ENCODE results near the gene ANKS6. TPM values are rescaled to one million over a fixed set of nuclear protein-coding genes. Genes with fewer than 3 reads are reported as not detected.

Gene ANKS6
- total RNA-seq, 4 donors from 2014 or later, result 10.3 to 23.0 (median 12.2) TPM

DNA sequence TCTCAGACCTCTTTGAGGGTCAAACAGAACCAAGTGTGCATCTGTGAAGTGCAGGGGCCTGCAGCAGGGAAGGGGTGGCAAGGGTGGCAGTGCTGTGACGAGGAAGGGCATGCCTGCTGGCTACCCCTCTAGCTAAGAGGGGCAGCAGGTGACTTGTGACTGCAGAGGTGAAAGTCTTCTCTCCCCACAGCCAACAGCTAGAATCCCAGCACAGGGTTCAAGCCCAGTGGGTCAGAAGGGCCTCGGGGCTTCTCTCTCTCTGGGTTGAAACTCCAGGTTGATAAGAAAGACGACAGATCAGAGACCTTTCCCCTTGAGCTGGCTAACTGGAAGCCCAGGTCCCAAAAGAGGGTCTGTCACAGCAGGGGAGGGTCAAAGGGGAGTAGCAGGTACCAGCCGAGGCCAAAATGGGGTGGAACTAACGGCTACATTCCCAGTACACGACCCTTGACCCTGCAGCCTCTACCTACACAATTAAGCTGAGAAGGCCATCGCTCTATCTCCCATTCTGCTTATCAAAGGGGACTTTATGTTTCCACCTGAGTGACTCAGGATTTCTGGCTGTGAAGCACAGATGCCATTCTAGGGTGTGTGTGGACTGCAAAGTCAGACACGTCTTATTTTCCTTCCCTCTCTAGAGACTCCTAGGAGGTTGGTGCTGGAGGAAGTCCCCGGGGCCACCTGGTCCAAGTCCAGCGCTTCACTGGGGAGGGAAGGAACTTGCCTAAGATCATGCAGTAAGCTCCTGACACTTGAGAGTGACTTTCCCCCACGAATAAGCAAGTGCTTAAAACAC, 14.6 kb downstream of the ANKS6 start:
- TF ChIP-seq, protein P1, sequence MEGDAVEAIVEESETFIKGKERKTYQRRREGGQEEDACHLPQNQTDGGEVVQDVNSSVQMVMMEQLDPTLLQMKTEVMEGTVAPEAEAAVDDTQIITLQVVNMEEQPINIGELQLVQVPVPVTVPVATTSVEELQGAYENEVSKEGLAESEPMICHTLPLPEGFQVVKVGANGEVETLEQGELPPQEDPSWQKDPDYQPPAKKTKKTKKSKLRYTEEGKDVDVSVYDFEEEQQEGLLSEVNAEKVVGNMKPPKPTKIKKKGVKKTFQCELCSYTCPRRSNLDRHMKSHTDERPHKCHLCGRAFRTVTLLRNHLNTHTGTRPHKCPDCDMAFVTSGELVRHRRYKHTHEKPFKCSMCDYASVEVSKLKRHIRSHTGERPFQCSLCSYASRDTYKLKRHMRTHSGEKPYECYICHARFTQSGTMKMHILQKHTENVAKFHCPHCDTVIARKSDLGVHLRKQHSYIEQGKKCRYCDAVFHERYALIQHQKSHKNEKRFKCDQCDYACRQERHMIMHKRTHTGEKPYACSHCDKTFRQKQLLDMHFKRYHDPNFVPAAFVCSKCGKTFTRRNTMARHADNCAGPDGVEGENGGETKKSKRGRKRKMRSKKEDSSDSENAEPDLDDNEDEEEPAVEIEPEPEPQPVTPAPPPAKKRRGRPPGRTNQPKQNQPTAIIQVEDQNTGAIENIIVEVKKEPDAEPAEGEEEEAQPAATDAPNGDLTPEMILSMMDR (IDR thresholded peaks at IDR 0.05; ENCODE audit: low read depth), result no peak

DNA sequence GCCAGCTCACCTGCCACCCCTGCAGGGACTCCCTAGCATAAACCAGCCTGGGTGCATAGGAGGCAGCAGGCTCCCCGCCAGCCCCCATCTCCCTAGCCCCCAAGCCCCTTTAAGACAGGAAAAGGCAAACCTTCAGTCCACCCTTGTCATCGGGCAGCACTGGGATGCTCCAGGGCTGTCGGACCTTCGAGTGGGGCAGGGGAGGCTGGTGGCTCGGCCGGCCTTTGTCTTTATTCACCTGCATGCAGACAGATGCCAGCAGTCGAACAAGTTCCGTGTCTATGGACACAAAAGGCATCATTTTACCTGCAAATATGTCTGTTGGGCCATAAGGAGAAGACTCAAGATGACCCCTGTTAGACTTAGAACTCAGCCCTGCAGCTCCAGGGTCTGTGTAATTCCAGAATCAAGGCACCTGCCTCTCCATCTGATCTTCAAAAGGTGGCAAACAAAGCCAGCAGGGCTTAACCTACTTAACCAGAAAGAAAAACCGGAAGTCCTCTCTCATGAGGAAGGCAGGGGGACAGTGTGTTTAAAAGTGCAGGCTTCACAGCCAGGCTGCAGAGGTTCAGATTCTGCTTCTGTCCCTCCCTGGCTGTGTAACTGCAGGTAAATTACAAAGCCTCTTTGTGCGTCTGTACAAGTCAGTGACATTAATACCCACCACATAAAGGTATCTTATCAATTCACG, 16.2 kb downstream of the ANKS6 start:
- TF ChIP-seq, protein P1 (IDR thresholded peaks at IDR 0.05; ENCODE audit: low read depth), result no peak

DNA sequence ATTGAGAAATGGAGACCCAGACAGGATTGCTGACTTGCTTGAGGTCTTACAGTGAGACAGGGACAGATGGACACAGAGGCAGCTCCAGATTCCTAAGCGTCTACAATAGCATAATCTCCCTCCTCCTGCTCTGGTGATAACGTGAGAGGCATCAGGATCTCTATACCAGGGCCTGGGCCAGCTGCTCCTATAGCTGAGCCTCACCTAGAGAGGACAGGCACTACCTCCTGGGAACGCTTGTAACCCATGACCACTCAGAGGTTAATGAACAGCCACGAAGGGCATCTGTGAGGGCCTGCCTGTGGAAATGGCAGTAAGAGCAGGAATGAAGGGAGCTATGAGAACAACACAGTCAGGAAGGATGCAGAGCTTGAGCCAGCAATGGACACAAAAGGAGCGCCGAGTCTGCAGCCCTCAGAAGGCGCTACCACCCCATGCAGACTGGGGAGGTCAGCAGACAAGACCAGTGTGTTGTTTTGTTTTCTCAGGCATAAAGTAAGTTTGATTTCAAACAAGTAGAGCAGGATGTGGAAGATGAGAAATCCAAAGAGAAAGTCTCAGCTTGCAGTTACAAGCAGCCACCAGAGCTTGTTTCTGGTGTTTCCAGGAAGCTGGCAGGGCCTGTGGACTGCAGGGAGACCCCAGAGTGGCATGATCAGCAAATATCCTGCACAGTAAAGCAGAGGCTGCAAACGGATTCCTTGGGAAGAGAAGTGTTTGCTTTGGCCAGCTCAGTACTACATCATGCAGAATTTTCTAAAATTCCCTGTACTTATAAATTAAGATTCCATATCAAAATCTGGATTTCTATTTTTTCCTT, 17.4 kb downstream of the ANKS6 start:
- TF ChIP-seq, protein P1 (IDR thresholded peaks at IDR 0.05; ENCODE audit: low read depth), result no peak

DNA sequence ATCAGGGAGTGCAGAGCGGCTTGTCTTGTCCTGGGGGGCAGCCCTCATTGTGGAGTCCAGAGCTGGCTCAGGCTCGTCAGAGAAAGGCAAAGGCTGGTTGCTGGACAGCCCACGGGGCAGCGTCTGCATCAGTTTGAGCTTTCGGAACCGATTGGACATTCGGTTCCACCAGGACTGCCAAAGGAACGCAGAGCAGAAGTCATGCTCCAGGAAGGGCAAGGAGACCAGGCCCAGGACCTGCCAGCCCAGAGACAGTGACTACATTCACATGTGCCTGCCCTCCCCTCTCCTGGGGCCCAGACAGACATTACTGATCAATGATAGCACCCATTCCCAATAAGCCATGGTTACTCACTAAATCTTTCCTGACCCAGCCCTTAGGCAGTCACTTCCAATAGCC, 18.1 kb downstream of the ANKS6 start:
- TF ChIP-seq, protein P1 (IDR thresholded peaks at IDR 0.05; ENCODE audit: low read depth), result no peak

DNA sequence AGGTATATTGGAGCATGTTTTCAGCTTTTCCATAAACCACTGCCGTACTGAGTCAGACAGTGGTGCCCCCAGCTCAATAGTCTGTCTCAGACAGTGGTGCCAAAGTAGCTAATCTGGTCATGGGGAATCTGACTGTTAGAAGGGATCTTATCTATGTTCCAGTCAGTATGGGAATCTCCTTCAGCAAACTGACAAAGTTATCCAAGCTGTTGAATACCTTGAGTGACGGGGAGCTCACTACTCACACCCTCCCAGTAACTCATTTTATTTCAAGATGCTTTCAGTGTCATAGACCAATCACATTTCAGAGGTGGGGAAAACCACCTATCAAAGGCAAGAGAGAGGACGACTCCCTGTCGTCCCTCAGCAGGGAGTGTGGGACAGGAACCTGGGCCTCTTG, 18.7 kb downstream of the ANKS6 start:
- TF ChIP-seq, protein P1 (IDR thresholded peaks at IDR 0.05; ENCODE audit: low read depth), result no peak

DNA sequence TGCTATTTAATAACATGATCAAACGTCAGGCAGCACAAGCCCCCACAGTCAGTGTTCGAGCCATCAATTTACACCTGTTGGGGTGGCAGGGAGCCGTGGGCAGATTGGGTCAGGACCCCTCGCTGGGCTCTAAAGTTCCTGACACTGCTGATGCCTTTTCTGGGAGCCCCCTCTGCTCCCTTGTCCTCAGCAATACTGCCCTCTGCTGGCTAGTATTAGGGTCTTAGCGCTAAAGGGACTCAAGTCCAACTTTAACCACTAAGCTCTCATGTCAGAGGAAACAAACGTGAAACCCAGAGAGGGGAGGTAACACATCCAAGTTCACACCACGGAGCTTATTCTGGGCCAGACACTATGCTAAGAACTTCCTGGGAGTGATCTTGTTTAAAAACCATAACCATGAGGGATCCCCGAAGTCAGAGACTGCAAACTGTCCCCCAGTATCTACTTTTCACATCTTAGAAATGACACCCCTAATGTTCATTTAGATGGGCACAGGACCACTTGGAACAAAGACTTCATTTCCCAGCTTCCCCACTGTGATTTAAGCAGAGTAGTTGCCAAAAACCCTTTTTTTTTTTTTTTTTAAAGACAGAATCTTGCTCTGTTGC, 20.4 kb downstream of the ANKS6 start:
- TF ChIP-seq, protein P1 (IDR thresholded peaks at IDR 0.05; ENCODE audit: low read depth), result no peak
